Ovary (tissue), 3 donors: ENCODE measurements around the gene PKD1L1.
A peak's percentile ranks its signal among the peaks of the same experiment; 100 is the strongest.

Experiments used
- CTCF ChIP-seq, 3 donors: fragments of 450-650 bp in 2 of 3; fragments of 200-600 bp in 1 of 3; IDR thresholded peaks; one replicate each; pipeline versions ENCODE4 v1.5.1 to v1.8.0; 2016 to 2022; ENCODE audit warnings: antibody characterized with exemption in 3 of 3, mild to moderate bottlenecking in 1 of 3
- EP300 ChIP-seq: sonication (generic); formaldehyde crosslinking; IDR thresholded peaks from one replicate; pipeline ENCODE4 v1.6.1; 2017; ENCODE audit warnings: antibody characterized with exemption
- POLR2A ChIP-seq: fragments of 450-650 bp; IDR thresholded peaks from one replicate; pipeline ENCODE4 v1.6.1; 2017; ENCODE audit warnings: antibody characterized with exemption, mild to moderate bottlenecking, moderate library complexity
- donor health status: DM: no; HTN: no; CAD: no.

DNA sequence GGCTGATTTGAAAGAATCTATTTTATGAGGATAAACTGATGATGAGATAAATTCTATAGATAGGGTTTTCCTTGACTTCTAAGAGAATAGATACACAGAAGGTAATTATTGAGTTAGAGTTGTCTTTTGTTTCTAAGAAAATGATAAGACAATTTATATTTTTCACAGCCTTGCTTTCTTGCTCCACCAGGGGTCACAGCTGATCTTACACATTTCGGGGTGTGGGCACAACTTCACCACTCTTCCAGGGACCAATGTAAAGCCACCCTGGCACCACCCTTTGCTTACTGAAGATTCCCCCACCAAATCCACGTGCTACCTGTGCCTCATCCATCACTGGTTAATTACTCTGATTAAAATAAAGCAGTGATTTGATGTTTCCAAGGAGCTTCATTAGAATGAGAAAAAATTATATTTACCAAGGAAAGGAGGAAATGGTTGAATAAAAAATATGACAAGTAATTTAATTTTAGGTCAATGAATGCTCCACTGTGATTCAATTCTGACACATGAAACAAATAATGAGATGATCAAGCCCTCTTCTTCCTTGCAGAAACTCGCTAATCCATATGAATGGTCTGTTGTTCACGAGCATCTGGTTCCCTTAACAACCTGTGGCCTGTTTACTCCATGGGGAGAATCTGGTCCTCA is 189.1 kb downstream of the PKD1L1 start:
- TF ChIP-seq POLR2A (no peak), CTCF (IDR thresholded peaks at IDR 0.05) (peak in 1 of 3 donors; percentile 14), EP300 (no peak)
